Thymus (tissue), 11 donors: Measurements from ENCODE around the gene LEMD2. TPM values are rescaled to one million over a fixed set of nuclear protein-coding genes. Genes with fewer than 3 reads are reported as not detected.

Experiments used
- DNase-seq, 9 donors: peaks; one replicate each; pipeline ENCODE4 v3.0.0-alpha.2; 2013; ENCODE audit warnings: low spot score in 9 of 9, low read depth in 6 of 9, missing footprints in 1 of 9
- H3K27ac ChIP-seq, 2 donors: one replicate each; pipeline ENCODE4 v1.5.1; 2013; ENCODE audit warnings: control low read depth in 1 of 2, low read depth in 1 of 2, low read length in 1 of 2, mild to moderate bottlenecking in 1 of 2, moderate library complexity in 1 of 2
- H3K27me3 ChIP-seq, 2 donors: one replicate each; pipeline ENCODE4 v1.5.1; 2013; ENCODE audit warnings: low read length in 1 of 2; ENCODE audit not compliant: control insufficient read depth in 2 of 2, insufficient read depth in 1 of 2
- H3K36me3 ChIP-seq, 2 donors: one replicate each; pipeline ENCODE4 v1.5.1; 2013; ENCODE audit warnings: low read length in 1 of 2, mild to moderate bottlenecking in 1 of 2, moderate library complexity in 1 of 2; ENCODE audit not compliant: control insufficient read depth in 2 of 2, insufficient read depth in 2 of 2
- H3K4me1 ChIP-seq, 2 donors: one replicate each; pipeline ENCODE4 v1.5.1; 2013; ENCODE audit warnings: low read length in 2 of 2; ENCODE audit not compliant: control insufficient read depth in 2 of 2, insufficient read depth in 2 of 2
- H3K4me3 ChIP-seq, 2 donors: one replicate each; pipeline ENCODE4 v1.5.1; 2013; ENCODE audit warnings: low read length in 2 of 2, control low read depth in 1 of 2, mild to moderate bottlenecking in 1 of 2
- H3K9me3 ChIP-seq, 2 donors: one replicate each; pipeline ENCODE4 v1.5.1; 2013; ENCODE audit warnings: low read length in 1 of 2, mild to moderate bottlenecking in 1 of 2; ENCODE audit not compliant: control insufficient read depth in 2 of 2, insufficient read depth in 1 of 2
- WGBS: extraction: QIAGEN DNeasy Blood & Tissue Kit; methylation state at CpG from one replicate; pipeline ENCODE4 v1.1.7; 2013; 5-methylcytosine and 5-hydroxymethylcytosine counted together
- polyA plus RNA-seq: library from polyadenylated mRNA; stranded (reverse); fragments of 200-250 nt; gene quantifications from one replicate; pipeline ENCODE4 v1.2.3, GENCODE V29; 2013
- total RNA-seq: library from RNA; stranded (reverse); fragments of 120-200 nt; gene quantifications from one replicate; pipeline ENCODE4 v1.2.4, GENCODE V29; 2013
- donor health status: healthy.

The LEMD2 gene
- total and polyA plus RNA-seq, 2 donors, result 39.6 to 67.5 TPM

- 88% methylated on average over 7 of the region's 7 CpGs for WGBS
- DNase-seq, result no peak
- Histone ChIP-seq H3K27me3 (no peaks in the 10 kb centered on the region), H3K36me3 (no peaks in the 10 kb centered on the region), H3K4me1 (peaks cover 0 to 3% of the 10 kb centered on the region in 2 donors), H3K9me3 (no peaks in the 10 kb centered on the region), H3K27ac (no peak overlapping the region), H3K4me3 (no peak overlapping the region)
Measured at GRCh38 chr6:33758815-33759216, 30.1 kb downstream of the LEMD2 start.

- Histone ChIP-seq H3K36me3 (no peaks in the 10 kb centered on the region), H3K4me1 (peaks cover 0 to 3% of the 10 kb centered on the region in 2 donors), H3K4me3 (no peak overlapping the region), H3K27me3 (no peaks in the 10 kb centered on the region), H3K9me3 (no peaks in the 10 kb centered on the region), H3K27ac (no peak overlapping the region)
- no peak for DNase-seq
- 90% methylated on average over 10 of the region's 10 CpGs for WGBS
Measured at GRCh38 chr6:33757906-33758305, 31.0 kb downstream of the LEMD2 start.

GRCh38 chr6:33757113-33757512 is 31.8 kb downstream of the LEMD2 start:
- H3K27me3 ChIP-seq, result no peaks in the 10 kb centered on the region
- no peaks in the 10 kb centered on the region for H3K9me3 ChIP-seq
- peaks cover 0 to 4% of the 10 kb centered on the region in 2 donors for H3K4me1 ChIP-seq
- H3K27ac ChIP-seq, result no peak overlapping the region
- no peak overlapping the region for H3K4me3 ChIP-seq
- 94% methylated on average over 3 of the region's 3 CpGs for WGBS
- no peaks in the 10 kb centered on the region for H3K36me3 ChIP-seq
- DNase-seq, result no peak

GRCh38 chr6:33756211-33756954 is 32.5 kb downstream of the LEMD2 start:
- H3K27me3 ChIP-seq, result no peaks in the 10 kb centered on the region
- H3K9me3 ChIP-seq, result no peaks in the 10 kb centered on the region
- no peak for DNase-seq
- 92% methylated on average over 12 of the region's 12 CpGs for WGBS
- no peak overlapping the region for H3K27ac ChIP-seq
- no peak overlapping the region for H3K4me3 ChIP-seq
- peaks cover 0 to 10% of the 10 kb centered on the region in 2 donors for H3K4me1 ChIP-seq
- H3K36me3 ChIP-seq, result no peaks in the 10 kb centered on the region

- no peak for DNase-seq
- no peak overlapping the region for H3K4me3 ChIP-seq
- H3K36me3 ChIP-seq, result no peaks in the 10 kb centered on the region
- H3K9me3 ChIP-seq, result no peaks in the 10 kb centered on the region
- H3K27me3 ChIP-seq, result no peaks in the 10 kb centered on the region
- WGBS, result 91% methylated on average over 13 of the region's 13 CpGs
- H3K4me1 ChIP-seq, result peaks cover 0 to 12% of the 10 kb centered on the region in 2 donors
- no peak overlapping the region for H3K27ac ChIP-seq
Measured at GRCh38 chr6:33755070-33755869, 33.7 kb downstream of the LEMD2 start.

GRCh38 chr6:33754222-33754621 is 34.7 kb downstream of the LEMD2 start:
- Histone ChIP-seq H3K27me3 (no peaks in the 10 kb centered on the region), H3K36me3 (no peaks in the 10 kb centered on the region), H3K27ac (no peak overlapping the region), H3K4me1 (peaks cover 0 to 12% of the 10 kb centered on the region in 2 donors), H3K4me3 (no peak overlapping the region), H3K9me3 (no peaks in the 10 kb centered on the region)
- WGBS, result 95% methylated on average over 11 of the region's 11 CpGs
- DNase-seq, result no peak

GRCh38 chr6:33752646-33753015 is 36.3 kb downstream of the LEMD2 start:
- WGBS, result 97% methylated on average over 1 of the region's 1 CpG
- Histone ChIP-seq H3K27ac (no peak overlapping the region), H3K9me3 (no peaks in the 10 kb centered on the region), H3K4me1 (peaks cover 0 to 12% of the 10 kb centered on the region in 2 donors), H3K27me3 (peaks cover 0 to 8% of the 10 kb centered on the region in 2 donors), H3K36me3 (no peaks in the 10 kb centered on the region), H3K4me3 (no peak overlapping the region)
- DNase-seq, result no peak

- WGBS, result 87% methylated on average over 15 of the region's 15 CpGs
Measured at GRCh38 chr6:33751771-33752645, 36.9 kb downstream of the LEMD2 start.

More at GRCh38 chr6:33751771-33752645, 36.9 kb downstream of the LEMD2 start:
- H3K27me3 ChIP-seq, result peaks cover 0 to 8% of the 10 kb centered on the region in 2 donors
- H3K4me1 ChIP-seq, result peaks cover 0 to 12% of the 10 kb centered on the region in 2 donors
- peak in 1 of 9 donors; percentile 29 for DNase-seq
- no peak overlapping the region for H3K4me3 ChIP-seq
- H3K9me3 ChIP-seq, result no peaks in the 10 kb centered on the region
- H3K27ac ChIP-seq, result peak overlapping the region in 1 of 2 donors; percentile 26
- H3K36me3 ChIP-seq, result no peaks in the 10 kb centered on the region
